Endothelial cell of umbilical vein (primary cell): ENCODE measurements around the gene FRMD4A. TPM values are rescaled to one million over a fixed set of nuclear protein-coding genes. Genes with fewer than 3 reads are reported as not detected.

ENCODE experiments used
- BruUV-seq: library from RNA; stranded (reverse); fragments of 400-500 nt; replicated peaks from 2 replicates; lab custom pipeline; 2021; lab: Mats Ljungman, UMichigan
- CTCF ChIA-PET: fragments of 300-600, 350-600 bp; sonication (Branson Sonifier 250); formaldehyde crosslinking; loops from one replicate; lab custom pipeline; 2021; ENCODE audit warnings: antibody characterized with exemption, inconsistent platforms; lab: Charles Lee
- POLR2A ChIA-PET: fragments of 300-600, 350-600 bp; sonication (Branson Sonifier 250); formaldehyde crosslinking; loops from one replicate; lab custom pipeline; 2021; ENCODE audit warnings: antibody characterized with exemption, inconsistent platforms; lab: Charles Lee
- DNase-seq: peaks from one replicate; pipeline ENCODE4 v3.0.0-alpha.2; 2011; ENCODE audit warnings: low read depth, low spot score
- FAIRE-seq: peaks from 2 replicates; lab custom pipeline; 2011; peaks lifted over from hg19 to GRCh38; lab: Jason Lieb, UNC
- H2AFZ ChIP-seq: 2 replicates; pipeline ENCODE4 v1.6.0; 2012; ENCODE audit warnings: low read depth, low read length, control low read depth, inconsistent platforms
- H3K27ac ChIP-seq: 2 replicates; pipeline ENCODE4 v1.5.1; 2011; ENCODE audit warnings: low read depth, mild to moderate bottlenecking, control low read depth, low read length, moderate library complexity; ENCODE audit not compliant: insufficient read depth
- H3K27me3 ChIP-seq, 2 experiments: 2 replicates each; pipeline versions ENCODE4 v1.6.0 to v1.6.1; 2011; ENCODE audit warnings: low read length in 2 of 2, mixed read lengths in 1 of 2; ENCODE audit not compliant: control insufficient read depth in 2 of 2, insufficient read depth in 2 of 2
- H3K36me3 ChIP-seq, 2 experiments: 2 replicates in 1 of 2; 3 replicates in 1 of 2; pipeline ENCODE4 v1.5.1; 2011; ENCODE audit warnings: low read length in 2 of 2, mild to moderate bottlenecking in 1 of 2, moderate library complexity in 1 of 2; ENCODE audit not compliant: control insufficient read depth in 2 of 2, insufficient read depth in 2 of 2; ENCODE audit errors: extremely low read depth in 1 of 2
- H3K4me1 ChIP-seq: 3 replicates; pipeline ENCODE4 v1.5.1; 2011; ENCODE audit warnings: mild to moderate bottlenecking, low read length; ENCODE audit not compliant: control insufficient read depth, insufficient read depth; ENCODE audit errors: extremely low read depth
- H3K4me2 ChIP-seq: 2 replicates; pipeline ENCODE4 v1.6.1; 2011; ENCODE audit warnings: low read length, control low read depth, mixed read lengths; ENCODE audit not compliant: insufficient read depth
- H3K4me3 ChIP-seq, 3 experiments: fragments of 200-600 bp in 1 of 3; sonication (generic), shearing (Covaris generic) in 1 of 3; replicated peaks in 1 of 3; 2 replicates each; pipeline ENCODE4 v1.5.1; 2011 to 2016; ENCODE audit warnings: control low read depth in 3 of 3, low read length in 3 of 3, mild to moderate bottlenecking in 2 of 3, inconsistent platforms in 1 of 3, low read depth in 1 of 3, moderate library complexity in 1 of 3; ENCODE audit not compliant: insufficient read depth in 1 of 3
- H3K79me2 ChIP-seq: 2 replicates; pipeline ENCODE4 v1.6.0; 2012; ENCODE audit warnings: low read length, inconsistent platforms; ENCODE audit not compliant: control insufficient read depth, insufficient read depth
- H3K9ac ChIP-seq: replicated peaks from 2 replicates; pipeline ENCODE3; 2011; ENCODE audit warnings: low read length, control low read depth; ENCODE audit not compliant: insufficient read depth; ENCODE audit errors: extremely low read depth
- H3K9me1 ChIP-seq: replicated peaks from 3 replicates; pipeline ENCODE4 v1.6.0; 2011; ENCODE audit warnings: mild to moderate bottlenecking, low read length; ENCODE audit not compliant: control insufficient read depth, insufficient read depth; ENCODE audit errors: extremely low read depth
- H3K9me3 ChIP-seq: replicated peaks from 2 replicates; pipeline ENCODE4 v1.5.1; 2012; ENCODE audit warnings: low read length, inconsistent platforms; ENCODE audit not compliant: control insufficient read depth, insufficient read depth
- H4K20me1 ChIP-seq: replicated peaks from 2 replicates; pipeline ENCODE3; 2011; ENCODE audit warnings: mild to moderate bottlenecking, low read length; ENCODE audit not compliant: control insufficient read depth, insufficient read depth; ENCODE audit errors: extremely low read depth
- EZH2 ChIP-seq: IDR thresholded peaks from 2 replicates; pipeline ENCODE4 v1.6.1; 2012; ENCODE audit warnings: borderline replicate concordance, low read depth, mild to moderate bottlenecking, moderate library complexity, low read length, inconsistent platforms; ENCODE audit not compliant: severe bottlenecking
- FOS ChIP-seq: IDR thresholded peaks from 2 replicates; pipeline ENCODE4 v1.6.1; 2011; ENCODE audit warnings: mild to moderate bottlenecking, low read length, moderate library complexity, borderline replicate concordance; ENCODE audit not compliant: insufficient read depth
- GATA2 ChIP-seq: IDR thresholded peaks from 2 replicates; pipeline ENCODE4 v1.7.0; 2011; ENCODE audit warnings: low read depth, mild to moderate bottlenecking, moderate library complexity, mixed read lengths, low read length; ENCODE audit not compliant: insufficient read length, insufficient read depth
- JUN ChIP-seq: IDR thresholded peaks from 2 replicates; pipeline ENCODE4 v1.6.1; 2011; ENCODE audit warnings: borderline replicate concordance, low read depth; ENCODE audit not compliant: insufficient read length, insufficient read depth
- MAX ChIP-seq: IDR thresholded peaks from 2 replicates; pipeline ENCODE4 v1.6.1; 2011; ENCODE audit not compliant: insufficient read depth, insufficient read length
- MYC ChIP-seq: IDR thresholded peaks from one replicate; pipeline ENCODE4 v1.6.1; 2011; ENCODE audit warnings: mild to moderate bottlenecking, low read depth, low read length
- POLR2A ChIP-seq: IDR thresholded peaks from 2 replicates; pipeline ENCODE4 v1.6.1; 2012; ENCODE audit warnings: low read depth, mild to moderate bottlenecking, control low read depth, low read length
- POLR2AphosphoS5 ChIP-seq: IDR thresholded peaks from 2 replicates; pipeline ENCODE4 v1.6.1; 2012; ENCODE audit warnings: low read depth, mild to moderate bottlenecking, control low read depth, low read length, moderate library complexity; ENCODE audit not compliant: insufficient read depth
- dilution Hi-C: fragments of 300-500 bp; cut with MboI; formaldehyde crosslinking; loops from one replicate; pipeline ENCODE4 v1.15.0; 2019; ENCODE audit warnings: low sequenced_read_pairs; ENCODE audit not compliant: extremely low pct_ligation_motif_present
- intact Hi-C: fragments of 100-400 bp; cut with micrococcal nuclease; formaldehyde crosslinking; loops from one replicate; pipeline ENCODE4 v1.10.0; 2022
- polyA plus RNA-seq, 4 experiments: library from polyadenylated mRNA; depleted of rRNA in 3 of 4; stranded (reverse) in 3 of 4; unstranded in 1 of 4; fragments of >200 nt; gene quantifications; 2 replicates each; pipeline versions ENCODE4 v1.2.1 to v1.2.3, GENCODE V29; 2011 to 2012; ENCODE audit warnings: missing spikeins in 1 of 4
- total RNA-seq: library from RNA; stranded (reverse); gene quantifications from 2 replicates; pipeline ENCODE4 v1.2.3, GENCODE V29; 2021
- TF ChIP-seq, protein P1 (sequence below), 2 donors: IDR thresholded peaks; 1 replicate in 1 of 2; 2 replicates in 1 of 2; pipeline ENCODE4 v1.5.1; 2011; ENCODE audit warnings: low read length in 2 of 2, mild to moderate bottlenecking in 2 of 2, moderate library complexity in 2 of 2, control low read depth in 1 of 2, inconsistent platforms in 1 of 2, low read depth in 1 of 2; ENCODE audit not compliant: insufficient read depth in 1 of 2; ENCODE audit errors: extremely low read depth in 1 of 2

Gene FRMD4A
- total and polyA plus RNA-seq, 2 donors (not counting 3 experiments of a cell fraction or from before 2014, with no cell fraction given) = 123 to 148 TPM

- Histone ChIP-seq H3K9me3 (no peaks in the 10 kb centered on the region), H3K4me3 (no peak overlapping the region), H3K27me3 (peaks cover 24% of the 10 kb centered on the region in 2 experiments), H3K36me3 (no peaks in the 10 kb centered on the region), H4K20me1 (no peaks in the 10 kb centered on the region), H3K9ac (no peak overlapping the region), H3K79me2 (no peaks in the 10 kb centered on the region), H3K4me1 (no peaks in the 10 kb centered on the region), H2AFZ (no peak overlapping the region), H3K4me2 (no peak overlapping the region), H3K27ac (no peak overlapping the region), H3K9me1 (no peaks in the 10 kb centered on the region)
- no TSS peak for BruUV-seq
- ChIA-PET CTCF (no interaction called here), POLR2A (no interaction called here)
- FAIRE-seq = no peak
- intact Hi-C loops = no loop called here
- TF ChIP-seq, protein P1, sequence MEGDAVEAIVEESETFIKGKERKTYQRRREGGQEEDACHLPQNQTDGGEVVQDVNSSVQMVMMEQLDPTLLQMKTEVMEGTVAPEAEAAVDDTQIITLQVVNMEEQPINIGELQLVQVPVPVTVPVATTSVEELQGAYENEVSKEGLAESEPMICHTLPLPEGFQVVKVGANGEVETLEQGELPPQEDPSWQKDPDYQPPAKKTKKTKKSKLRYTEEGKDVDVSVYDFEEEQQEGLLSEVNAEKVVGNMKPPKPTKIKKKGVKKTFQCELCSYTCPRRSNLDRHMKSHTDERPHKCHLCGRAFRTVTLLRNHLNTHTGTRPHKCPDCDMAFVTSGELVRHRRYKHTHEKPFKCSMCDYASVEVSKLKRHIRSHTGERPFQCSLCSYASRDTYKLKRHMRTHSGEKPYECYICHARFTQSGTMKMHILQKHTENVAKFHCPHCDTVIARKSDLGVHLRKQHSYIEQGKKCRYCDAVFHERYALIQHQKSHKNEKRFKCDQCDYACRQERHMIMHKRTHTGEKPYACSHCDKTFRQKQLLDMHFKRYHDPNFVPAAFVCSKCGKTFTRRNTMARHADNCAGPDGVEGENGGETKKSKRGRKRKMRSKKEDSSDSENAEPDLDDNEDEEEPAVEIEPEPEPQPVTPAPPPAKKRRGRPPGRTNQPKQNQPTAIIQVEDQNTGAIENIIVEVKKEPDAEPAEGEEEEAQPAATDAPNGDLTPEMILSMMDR (IDR thresholded peaks at IDR 0.05; ENCODE audit: extremely low read depth in 1 of 2, insufficient read depth in 1 of 2, low read depth in 1 of 2, low read length in 2 of 2) = no peak
- TF ChIP-seq GATA2 (no peak), JUN (no peak), MAX (no peak), MYC (no peak), POLR2A (no peak), FOS (no peak), POLR2AphosphoS5 (no peak), EZH2 (no peak)
- DNase-seq = no peak
- dilution Hi-C loops = no loop called here
Measured at GRCh38 chr10:14151571-14151970, 179.2 kb downstream of the FRMD4A start.
